ENCODE results near the gene BEGAIN.

DNA sequence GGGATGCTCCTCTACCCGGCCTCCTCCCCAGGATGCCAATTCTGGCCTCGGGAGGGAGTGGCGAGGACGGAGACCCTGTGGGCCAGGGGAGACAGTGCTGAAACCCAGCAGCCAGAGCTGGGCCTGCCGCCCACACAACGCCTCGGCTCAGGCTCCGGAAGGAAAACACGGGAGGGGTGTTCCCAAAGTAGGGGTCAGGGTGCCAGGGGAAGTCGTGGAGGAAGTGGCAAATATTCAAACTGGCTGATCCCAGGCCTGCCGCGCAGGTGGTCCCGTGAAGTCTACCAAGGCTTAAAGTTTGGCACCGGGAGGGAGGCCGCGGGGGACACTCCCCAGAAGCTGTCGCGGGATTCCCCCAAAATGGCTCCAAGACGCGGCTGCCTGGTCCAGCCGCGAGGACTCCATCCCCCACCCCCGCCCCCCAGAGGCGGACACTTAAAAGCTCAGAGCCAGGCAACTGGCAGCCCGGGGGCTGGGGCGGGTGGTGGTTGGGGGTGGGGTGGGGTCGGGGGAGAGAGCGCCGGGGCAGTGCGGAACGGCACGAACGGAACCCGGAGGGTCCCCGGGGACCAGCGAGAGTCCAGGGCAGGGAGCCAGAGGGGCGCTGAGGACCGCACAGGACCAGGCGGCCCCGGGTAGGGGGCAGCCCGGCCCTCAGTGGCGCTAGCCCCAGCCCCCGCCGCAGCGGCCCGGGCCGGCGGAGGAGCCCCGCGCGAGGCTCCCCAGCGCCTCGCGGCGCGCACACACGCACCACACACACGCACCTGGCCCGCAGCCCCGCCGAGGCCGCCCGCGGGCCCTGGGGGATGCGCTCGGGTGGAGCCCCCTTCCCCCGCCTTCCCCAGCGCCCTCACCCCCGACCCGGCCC is 20.0 kb downstream of the BEGAIN start:
- TF ChIP-seq CTCF (conservative IDR thresholded peaks at IDR 0.05), result no peak
- no peak for TF ChIP-seq EZH2 (IDR thresholded peaks at IDR 0.05; ENCODE audit: low read depth)
